HepG2 (cell line): ENCODE results near the gene ZNF514. TPM values are rescaled to one million over a fixed set of nuclear protein-coding genes. Genes with fewer than 3 reads are reported as not detected.

Source experiments
- ATAC-seq: fragments of 200-7000 bp; cut with Tn5 transposase; 3 replicates; pipeline ENCODE4 v1.9.1; 2020; ENCODE audit warnings: mild to moderate bottlenecking, moderate library complexity
- BruUV-seq: library from RNA; stranded (reverse); fragments of 400-500 nt; replicated peaks from 2 replicates; lab custom pipeline; 2021; lab: Mats Ljungman, UMichigan
- CTCF ChIA-PET: fragments of 300-600 bp; formaldehyde crosslinking; extraction: SDS; loops from one replicate; lab custom pipeline; 2021; ENCODE audit warnings: low total read pairs, inconsistent platforms, low intra/inter-chr PET ratio; lab: Yijun Ruan, JAX
- POLR2A ChIA-PET: fragments of 350-600 bp; sonication (Branson Sonifier 250); formaldehyde crosslinking; loops from one replicate; lab custom pipeline; 2020; ENCODE audit warnings: antibody characterized with exemption, inconsistent platforms; lab: Yijun Ruan, JAX
- DNase-seq: peaks from one replicate; pipeline ENCODE4 v3.0.0-alpha.2; 2015; ENCODE audit warnings: low spot score
- FAIRE-seq: peaks from 3 replicates; lab custom pipeline; 2011; peaks lifted over from hg19 to GRCh38; lab: Jason Lieb, UNC
- H2AFZ ChIP-seq: one replicate; pipeline ENCODE4 v1.6.1; 2011; ENCODE audit warnings: low read length, inconsistent platforms
- H3K27ac ChIP-seq: fragments of 300-600 bp; 3 replicates; pipeline ENCODE4 v1.8.0; 2011; ENCODE audit warnings: mixed run types, mild to moderate bottlenecking, mixed read lengths, low read length, inconsistent platforms; ENCODE audit not compliant: insufficient read depth; ENCODE audit errors: extremely low read length
- H3K27me3 ChIP-seq, 2 experiments: fragments of 200-600 bp in 1 of 2; 2 replicates in 1 of 2; 3 replicates in 1 of 2; pipeline versions ENCODE4 v1.6.0 to v1.8.0; 2011; ENCODE audit warnings: low read length in 2 of 2, mild to moderate bottlenecking in 2 of 2, moderate library complexity in 2 of 2, inconsistent platforms in 1 of 2; ENCODE audit not compliant: insufficient read depth in 2 of 2, control insufficient read depth in 1 of 2
- H3K36me3 ChIP-seq, 2 experiments: fragments of 200-600 bp in 1 of 2; replicated peaks in 1 of 2; 2 replicates in 1 of 2; 3 replicates in 1 of 2; pipeline versions ENCODE4 v1.5.1 to v1.8.0; 2011; ENCODE audit warnings: low read length in 2 of 2, inconsistent platforms in 1 of 2; ENCODE audit not compliant: insufficient read depth in 2 of 2, control insufficient read depth in 1 of 2
- H3K4me1 ChIP-seq: 2 replicates; pipeline ENCODE4 v1.5.1; 2012; ENCODE audit warnings: low read length, inconsistent platforms; ENCODE audit not compliant: insufficient read depth
- H3K4me2 ChIP-seq: 2 replicates; pipeline ENCODE4 v1.6.0; 2011; ENCODE audit warnings: low read depth, low read length, inconsistent platforms
- H3K4me3 ChIP-seq, 3 experiments: fragments of 200-600 bp in 1 of 3; sonication (generic), shearing (Covaris generic) in 1 of 3; replicated peaks in 1 of 3; 2 replicates each; pipeline ENCODE4 v1.5.1; 2011 to 2016; ENCODE audit warnings: low read length in 3 of 3, inconsistent platforms in 2 of 3, low read depth in 2 of 3, mild to moderate bottlenecking in 2 of 3, control low read depth in 1 of 3, mixed read lengths in 1 of 3; ENCODE audit not compliant: insufficient read depth in 1 of 3
- H3K79me2 ChIP-seq: one replicate; pipeline ENCODE4 v1.6.1; 2011; ENCODE audit warnings: low read length, inconsistent platforms; ENCODE audit not compliant: insufficient read depth
- H3K9ac ChIP-seq: 2 replicates; pipeline ENCODE4 v1.6.0; 2011; ENCODE audit warnings: mild to moderate bottlenecking, low read depth, low read length, inconsistent platforms; ENCODE audit not compliant: insufficient read depth
- H3K9me3 ChIP-seq: 2 replicates; pipeline ENCODE4 v1.5.1; 2012; ENCODE audit warnings: mild to moderate bottlenecking, low read length
- H4K20me1 ChIP-seq: 2 replicates; pipeline ENCODE4 v1.6.0; 2011; ENCODE audit warnings: inconsistent platforms, mild to moderate bottlenecking, low read length, moderate library complexity; ENCODE audit not compliant: insufficient read depth
- ATAD3A ChIP-seq: sonication (generic); formaldehyde crosslinking; IDR thresholded peaks from 2 replicates; pipeline ENCODE4 v1.4.0; 2020; ENCODE audit warnings: missing genetic modification reagents
- CENPX ChIP-seq: sonication (generic); formaldehyde crosslinking; IDR thresholded peaks from 2 replicates; pipeline ENCODE4 v1.9.0; 2021; ENCODE audit warnings: mild to moderate bottlenecking, missing genetic modification reagents, moderate library complexity
- FOXO4 ChIP-seq: sonication (generic); formaldehyde crosslinking; conservative IDR thresholded peaks from 2 replicates; pipeline ENCODE4 v1.8.1; 2023; ENCODE audit warnings: missing genetic modification reagents
- FOXP1 ChIP-seq, 2 experiments: fragments of 450-650 bp in 1 of 2; IDR thresholded peaks; 2 replicates each; pipeline ENCODE4 v1.6.1; 2017 to 2018; ENCODE audit warnings: antibody characterized with exemption in 1 of 2
- KDM3A ChIP-seq: IDR thresholded peaks from 2 replicates; pipeline ENCODE4 v1.6.1; 2018; ENCODE audit warnings: low read depth, missing compliant biosample characterization
- KLF13 ChIP-seq: sonication (generic); formaldehyde crosslinking; IDR thresholded peaks from 2 replicates; pipeline ENCODE4 v1.4.0; 2020; ENCODE audit warnings: mild to moderate bottlenecking, missing genetic modification reagents
- NBN ChIP-seq: fragments of 450-650 bp; conservative IDR thresholded peaks from 2 replicates; pipeline ENCODE4 v1.6.1; 2017
- PRMT3 ChIP-seq: sonication (generic); formaldehyde crosslinking; IDR thresholded peaks from 2 replicates; pipeline ENCODE4 v1.8.1; 2022; ENCODE audit warnings: low read depth, mild to moderate bottlenecking, moderate library complexity, missing genetic modification reagents, borderline replicate concordance
- RBAK ChIP-seq: sonication (generic); formaldehyde crosslinking; IDR thresholded peaks from 2 replicates; pipeline ENCODE4 v1.5.1; 2020; ENCODE audit warnings: mild to moderate bottlenecking, missing genetic modification reagents
- SETDB1 ChIP-seq: sonication (generic); formaldehyde crosslinking; IDR thresholded peaks from 2 replicates; pipeline ENCODE4 v1.5.1; 2020; ENCODE audit warnings: missing genetic modification reagents, mild to moderate bottlenecking, borderline replicate concordance
- SRF ChIP-seq: IDR thresholded peaks from 2 replicates; pipeline ENCODE4 v1.6.1; 2011; ENCODE audit warnings: mild to moderate bottlenecking, low read depth, low read length, moderate library complexity
- SSRP1 ChIP-seq: IDR thresholded peaks from 2 replicates; pipeline ENCODE4 v1.6.1; 2016; ENCODE audit warnings: control low read depth
- THYN1 ChIP-seq: sonication (generic); formaldehyde crosslinking; IDR thresholded peaks from 2 replicates; pipeline ENCODE4 v1.8.1; 2023; ENCODE audit warnings: low read depth, mild to moderate bottlenecking, moderate library complexity, missing genetic modification reagents, borderline replicate concordance
- ZBED4 ChIP-seq: sonication (generic); formaldehyde crosslinking; IDR thresholded peaks from 2 replicates; pipeline ENCODE4 v1.4.0; 2020; ENCODE audit warnings: missing genetic modification reagents, borderline replicate concordance
- ZC3H4 ChIP-seq: sonication (generic); formaldehyde crosslinking; IDR thresholded peaks from 2 replicates; pipeline ENCODE4 v1.4.0; 2020; ENCODE audit warnings: missing genetic modification reagents, borderline replicate concordance
- ZFY ChIP-seq: sonication (generic); formaldehyde crosslinking; IDR thresholded peaks from 2 replicates; pipeline ENCODE4 v1.4.0; 2020; ENCODE audit warnings: missing genetic modification reagents
- ZNF414 ChIP-seq: sonication (generic); formaldehyde crosslinking; IDR thresholded peaks from 2 replicates; pipeline ENCODE4 v1.5.0; 2020; ENCODE audit warnings: missing genetic modification reagents
- ZNF558 ChIP-seq: sonication (generic); formaldehyde crosslinking; IDR thresholded peaks from 2 replicates; pipeline ENCODE4 v1.9.0; 2022; ENCODE audit warnings: mild to moderate bottlenecking, missing genetic modification reagents, borderline replicate concordance
- ZNF616 ChIP-seq: sonication (generic); formaldehyde crosslinking; IDR thresholded peaks from 2 replicates; pipeline ENCODE4 v1.5.0; 2020; ENCODE audit warnings: low read depth, mild to moderate bottlenecking, missing genetic modification reagents
- ZNF761 ChIP-seq: sonication (generic); formaldehyde crosslinking; conservative IDR thresholded peaks from 2 replicates; pipeline ENCODE4 v1.4.0; 2020; ENCODE audit warnings: mild to moderate bottlenecking, missing genetic modification reagents
- ZNF782 ChIP-seq: sonication (generic); formaldehyde crosslinking; IDR thresholded peaks from 2 replicates; pipeline ENCODE4 v1.4.0; 2020; ENCODE audit warnings: missing genetic modification reagents, mild to moderate bottlenecking, borderline replicate concordance
- WGBS: methylation state at CpG from one replicate; pipeline ENCODE4 v1.1.6; 2017; ENCODE audit warnings: low lambda C conversion rate; 5-methylcytosine and 5-hydroxymethylcytosine counted together
- in situ Hi-C: cut with HindIII; loops from 2 replicates; pipeline ENCODE4 v1.10.0; 2017; ENCODE audit warnings: low pct_unique_long_range_greater_than_20kb; ENCODE audit not compliant: extremely low pct_ligation_motif_present
- intact Hi-C: fragments of 100-400 bp; cut with micrococcal nuclease; formaldehyde crosslinking; loops from one replicate; pipeline ENCODE4 v1.10.0; 2022; ENCODE audit not compliant: unreplicated experiment
- polyA plus RNA-seq, 8 experiments: library from polyadenylated mRNA; depleted of rRNA in 3 of 8; stranded (reverse) in 7 of 8; unstranded in 1 of 8; fragments of >200 nt; fragmentation: Illumina TruSeq in 4 of 8; extraction: Trizol in 4 of 8; gene quantifications; 2 replicates each; pipeline versions ENCODE4 v1.2.1 to v1.2.3, GENCODE V29; 2011 to 2016; ENCODE audit warnings: low read depth in 4 of 8, missing spikeins in 1 of 8, mixed read lengths in 1 of 8; ENCODE audit not compliant: insufficient read depth in 1 of 8
- total RNA-seq, 5 experiments: library from RNA; depleted of rRNA; stranded (reverse); fragments of >200 nt; fragmentation: Illumina TruSeq; extraction: Trizol; gene quantifications; 2 replicates each; pipeline ENCODE4 v1.2.3, GENCODE V29; 2016; ENCODE audit warnings: low read depth in 1 of 5

The ZNF514 gene
- total and polyA plus RNA-seq, 2 of the 13 experiments (the other 11 are each of a cell fraction or from before 2014, with no cell fraction given) = 15.2 to 18.7 TPM

- H4K20me1 ChIP-seq = no peaks in the 10 kb centered on the region
- ChIA-PET POLR2A (interaction anchor here (0.7 to 3.6 kb wide), 11 partner anchors 8 to 238 kb away, joined by 3 to 48 read pairs (median 4); partner anchors contain the start of genes FAHD2A, MRPS5 and ZNF892), CTCF (no interaction called here)
- in situ Hi-C loops (no loop called here), intact Hi-C loops (loop anchor here (1.0 to 2.0 kb wide), 2 partner anchors 44 to 237 kb away; partner anchors contain the start of genes FAHD2A and MRPS5)
- H2AFZ ChIP-seq = peak overlapping the region; percentile 99
- DNase-seq (no peak), ATAC-seq (no peak), FAIRE-seq (no peak)
- H3K4me2 ChIP-seq = peak overlapping the region; percentile 86
- H3K4me1 ChIP-seq = peaks cover 28% of the 10 kb centered on the region
- H3K9me3 ChIP-seq = no peaks in the 10 kb centered on the region
- under 1% methylated on average over 8 of the region's 9 CpGs for WGBS
- no peaks in the 10 kb centered on the region for H3K36me3 ChIP-seq
- H3K4me3 ChIP-seq = peak overlapping the region; percentile 82 to 98 (median 91)
- peak overlapping the region; percentile 95 for H3K9ac ChIP-seq
- peak overlapping the region; percentile 94 for H3K27ac ChIP-seq
- TSS peak; percentile 90 for BruUV-seq
- no peaks in the 10 kb centered on the region; a peak in 1 of 5 replicates for H3K27me3 ChIP-seq
- H3K79me2 ChIP-seq = peaks cover 22% of the 10 kb centered on the region
- no peak for TF ChIP-seq ZNF761 (CRISPR knock-in tag)
- TF ChIP-seq ZNF616 (CRISPR knock-in tag) = no peak
- peak; percentile 88; the same call in 1 of the 2 replicates for TF ChIP-seq ZFY (CRISPR knock-in tag)
- TF ChIP-seq SSRP1 (CRISPR knock-in tag) = no peak
- TF ChIP-seq FOXO4 = no peak
- 0 out of 2 replicates have a peak, but pooled peaks have one; percentile 21 for TF ChIP-seq ZNF558 (CRISPR knock-in tag)
- TF ChIP-seq KDM3A (CRISPR knock-in tag) = no peak
- TF ChIP-seq KLF13 (CRISPR knock-in tag) = no peak
- TF ChIP-seq FOXP1 (IDR thresholded peaks at IDR 0.05) = no peak
- TF ChIP-seq FOXP1 (CRISPR knock-in tag; IDR thresholded peaks at IDR 0.05) = no peak
- TF ChIP-seq ZC3H4 (CRISPR knock-in tag) = no peak
- no peak; the same call in 1 of the 2 replicates for TF ChIP-seq PRMT3 (CRISPR knock-in tag)
- TF ChIP-seq ZNF782 = no peak
- no peak for TF ChIP-seq ATAD3A (CRISPR knock-in tag)
- 0 out of 2 replicates have a peak, but pooled peaks have one; percentile 13 for TF ChIP-seq ZBED4 (CRISPR knock-in tag)
- no peak for TF ChIP-seq SETDB1
- TF ChIP-seq ZNF414 = no peak
- no peak for TF ChIP-seq CENPX
- TF ChIP-seq RBAK (CRISPR knock-in tag) = no peak
- no peak for TF ChIP-seq SRF
- no peak for TF ChIP-seq THYN1 (CRISPR knock-in tag)
- TF ChIP-seq NBN = no peak
Measured at GRCh38 chr2:95165030-95165370, 5.4 kb upstream of the ZNF514 start.
